HG02840 (cell line): ENCODE results near the gene MRGPRX4.

Experiments used
- ATAC-seq: cut with Tn5 transposase; IDR thresholded peaks from one replicate; pipeline ENCODE4 v1.9.1; 2021; ENCODE audit warnings: mild to moderate bottlenecking, moderate library complexity, moderate number of reproducible peaks; ENCODE audit not compliant: unreplicated experiment, low FRiP score

The MRGPRX4 gene

DNA sequence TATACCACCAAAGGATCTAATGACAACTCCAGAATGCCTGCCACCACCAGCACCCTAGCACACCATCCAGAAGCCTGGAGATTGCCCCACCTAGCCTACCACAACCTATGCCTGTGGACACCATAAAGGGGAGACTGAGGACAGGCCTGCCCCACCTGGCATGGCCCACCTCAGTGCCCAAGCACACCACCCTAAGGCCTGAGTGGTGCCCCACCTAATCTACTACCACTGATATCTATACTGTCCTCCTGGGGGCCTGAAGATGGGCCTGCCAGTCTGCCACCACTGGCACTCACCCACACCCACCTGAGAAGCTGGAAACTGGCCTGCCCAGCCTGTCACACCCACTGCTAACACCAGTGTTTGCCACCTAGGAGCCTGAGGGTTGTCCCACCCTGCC is 32.1 kb downstream of the MRGPRX4 start:
- ATAC-seq: no peak

DNA sequence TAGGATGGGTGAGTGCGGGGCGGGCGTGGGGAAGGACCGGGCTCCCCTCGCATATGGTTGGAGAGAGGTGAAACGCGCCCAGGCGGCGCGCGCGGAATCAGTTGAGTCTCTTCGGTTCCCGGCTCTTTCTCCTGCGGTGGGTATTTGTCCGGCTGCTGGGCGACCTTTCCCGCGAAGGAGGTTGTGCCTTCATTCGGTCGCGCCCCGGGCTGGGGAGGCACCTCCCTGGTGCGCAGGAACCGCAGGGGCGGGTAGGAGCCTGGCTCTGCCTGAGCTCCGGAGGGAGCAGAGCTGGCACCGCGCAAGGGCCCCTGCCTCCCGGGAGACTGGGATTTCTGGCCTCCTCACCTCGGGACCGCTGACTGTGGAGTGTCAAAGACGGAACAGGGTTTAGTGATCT is 36.4 kb downstream of the MRGPRX4 start:
- ATAC-seq: no peak

DNA sequence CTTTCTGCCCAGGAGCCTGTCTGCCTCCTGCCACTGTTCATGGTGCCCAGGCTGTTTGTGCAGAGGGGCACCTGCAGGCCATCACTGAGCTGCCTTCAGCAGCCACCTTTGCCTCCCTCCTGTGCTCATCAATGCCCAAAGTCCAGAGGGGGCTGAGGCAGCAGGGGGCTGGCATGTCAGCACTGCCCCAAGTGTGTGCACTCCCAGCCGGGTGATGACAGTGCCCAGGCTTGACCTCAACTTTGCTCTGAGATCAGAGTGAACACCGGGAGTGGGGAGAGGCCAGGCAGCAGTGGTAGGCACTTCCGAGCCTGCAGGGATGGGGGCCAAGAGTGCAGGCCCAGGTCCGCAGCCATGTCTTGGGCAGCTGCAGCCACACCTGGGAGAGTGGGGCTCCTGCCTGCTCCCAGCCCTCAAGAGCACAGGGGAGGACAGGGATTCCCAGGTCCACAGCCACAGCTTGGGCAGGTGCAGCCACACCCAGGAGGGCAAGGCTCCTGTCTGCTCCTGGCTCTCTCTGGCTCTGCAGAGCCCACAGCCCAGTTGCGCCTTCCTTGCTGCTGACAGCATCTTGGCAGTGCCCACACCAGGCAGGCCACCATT is 48.7 kb downstream of the MRGPRX4 start:
- ATAC-seq: no peak

DNA sequence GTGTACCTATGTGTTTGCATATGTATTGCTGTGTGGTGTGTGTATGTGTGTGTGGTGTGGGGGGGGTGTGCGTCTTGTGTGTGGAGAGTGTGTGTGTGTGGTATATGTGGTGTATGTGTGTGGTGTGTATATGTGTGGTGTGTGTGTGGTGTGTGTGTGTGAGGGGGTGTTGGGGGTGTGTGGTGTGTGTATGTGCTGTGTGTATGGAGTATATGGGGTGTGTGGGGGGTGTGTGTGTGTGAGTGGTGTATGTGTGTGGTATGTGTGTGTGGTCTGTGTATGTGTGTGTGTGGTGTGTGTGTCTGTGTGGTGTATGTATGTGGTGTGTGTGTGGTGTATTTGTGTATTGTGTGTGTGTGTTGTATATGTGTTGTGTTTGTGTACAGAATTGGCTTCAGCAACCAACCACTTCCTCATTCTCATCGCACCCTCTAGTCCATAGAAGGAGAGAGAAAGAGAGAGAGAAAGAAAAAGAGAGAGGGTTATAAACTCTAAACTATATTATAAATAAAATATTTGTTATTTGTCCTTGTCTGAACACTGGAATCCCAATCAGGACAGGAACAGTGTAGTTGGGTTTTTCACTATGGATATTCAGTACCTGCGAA is 50.3 kb downstream of the MRGPRX4 start:
- no peak for ATAC-seq
